K562 (cell line): ENCODE results near the gene SNPH. TPM values are rescaled to one million over a fixed set of nuclear protein-coding genes. Genes with fewer than 3 reads are reported as not detected.
A peak's percentile ranks its signal among the peaks of the same experiment; 100 is the strongest.

Source experiments
- CCNT2 ChIP-seq: IDR thresholded peaks from 2 replicates; pipeline ENCODE4 v1.6.1; 2011; ENCODE audit warnings: borderline replicate concordance, low read depth, mild to moderate bottlenecking, moderate library complexity, mixed read lengths, low read length; ENCODE audit not compliant: insufficient read length; ENCODE audit errors: extremely low read depth
- DPF2 ChIP-seq: fragments of 450-650 bp; IDR thresholded peaks from 2 replicates; pipeline ENCODE4 v1.6.1; 2016
- FOS ChIP-seq: IDR thresholded peaks from 3 replicates; pipeline ENCODE4 v1.6.1; 2011; ENCODE audit not compliant: insufficient read length; ENCODE audit errors: extremely low read depth
- HDAC1 ChIP-seq, 2 experiments: fragments of 450-650 bp; IDR thresholded peaks; 2 replicates each; pipeline ENCODE4 v1.6.1; 2016 to 2017; ENCODE audit warnings: inconsistent platforms in 1 of 2, mild to moderate bottlenecking in 1 of 2, moderate library complexity in 1 of 2
- HMG20B ChIP-seq: fragments of 250-450 bp; sonication (Bioruptor Pico); IDR thresholded peaks from 2 replicates; pipeline ENCODE4 v1.5.0; 2021; ENCODE audit warnings: mild to moderate bottlenecking
- JUND ChIP-seq, 2 experiments: IDR thresholded peaks; 2 replicates in 1 of 2; 3 replicates in 1 of 2; pipeline ENCODE4 v1.6.1; 2011; ENCODE audit warnings: borderline replicate concordance in 2 of 2, low read depth in 2 of 2, low read length in 2 of 2, improper control_type of control experiment in 1 of 2, missing biosample characterization in 1 of 2, missing genetic modification characterization in 1 of 2, missing genetic modification reagents in 1 of 2
- MAZ ChIP-seq, 2 experiments: fragments of 450-650 bp in 1 of 2; sonication (generic) in 1 of 2; formaldehyde crosslinking; IDR thresholded peaks in 1 of 2; conservative IDR thresholded peaks in 1 of 2; 2 replicates each; pipeline versions ENCODE4 v1.4.0 to v1.5.0; 2020; ENCODE audit warnings: mild to moderate bottlenecking in 1 of 2, missing genetic modification reagents in 1 of 2
- MYC ChIP-seq, 2 experiments: fragments of 250-450 bp in 1 of 2; sonication (Bioruptor Pico) in 1 of 2; IDR thresholded peaks; 2 replicates each; pipeline versions ENCODE4 v1.5.1 to v1.6.1; 2012 to 2021; ENCODE audit warnings: low read depth in 2 of 2, borderline replicate concordance in 1 of 2, improper control_type of control experiment in 1 of 2, low read length in 1 of 2, mild to moderate bottlenecking in 1 of 2, moderate library complexity in 1 of 2
- POLR2G ChIP-seq: fragments of 200-400 bp; formaldehyde crosslinking; IDR thresholded peaks from 2 replicates; pipeline ENCODE4 v1.6.1; 2017; ENCODE audit warnings: low read depth, mild to moderate bottlenecking, antibody characterized with exemption, low read length, moderate library complexity
- TEAD1 ChIP-seq, 2 experiments: fragments of 450-650 bp in 1 of 2; sonication (generic) in 1 of 2; formaldehyde crosslinking; IDR thresholded peaks; 2 replicates each; pipeline versions ENCODE4 v1.4.0 to v1.8.0; 2020 to 2022; ENCODE audit warnings: mild to moderate bottlenecking in 2 of 2, missing genetic modification reagents in 1 of 2
- TFAP4 ChIP-seq: sonication (generic); formaldehyde crosslinking; IDR thresholded peaks from 2 replicates; pipeline ENCODE4 v1.8.0; 2022; ENCODE audit warnings: missing genetic modification reagents, mild to moderate bottlenecking, moderate library complexity, borderline replicate concordance
- UBTF ChIP-seq, 2 experiments: IDR thresholded peaks; 2 replicates each; pipeline ENCODE4 v1.6.1; 2012; ENCODE audit warnings: improper control_type of control experiment in 2 of 2, low read depth in 2 of 2, low read length in 2 of 2, borderline replicate concordance in 1 of 2
- ZBTB17 ChIP-seq: fragments of 450-650 bp; formaldehyde crosslinking; IDR thresholded peaks from 2 replicates; pipeline ENCODE4 v1.4.0; 2020; ENCODE audit warnings: mild to moderate bottlenecking
- polyA plus RNA-seq, 8 experiments: library from polyadenylated mRNA; depleted of rRNA in 4 of 8; stranded (reverse) in 5 of 8; unstranded in 3 of 8; fragments of >200 nt; fragmentation: Nextera tagmentation in 2 of 8; fragmentation: Illumina TruSeq in 1 of 8; extraction: Ambion mirVana in 2 of 8; extraction: Trizol in 1 of 8; gene quantifications; 2 replicates each; pipeline versions ENCODE4 v1.2.1 to v1.2.3, GENCODE V29; 2011 to 2014; ENCODE audit warnings: inconsistent platforms in 1 of 8, missing spikeins in 1 of 8
- total RNA-seq, 7 experiments: library from RNA; depleted of rRNA in 6 of 7; stranded (reverse); fragments of >200 nt in 6 of 7; fragmentation: Illumina TruSeq in 2 of 7; extraction: Trizol in 2 of 7; gene quantifications; 2 replicates each; pipeline versions ENCODE4 v1.2.1 to v1.2.3, GENCODE V29; 2011 to 2021; ENCODE audit warnings: low replicate concordance in 1 of 7
- TF ChIP-seq, protein P1 (sequence below), 2 experiments: fragments of 450-650 bp; conservative IDR thresholded peaks; 2 replicates each; pipeline ENCODE4 v1.6.1; 2017; ENCODE audit warnings: mild to moderate bottlenecking in 2 of 2, moderate library complexity in 2 of 2
- TF ChIP-seq, protein P2 (sequence below), 2 experiments: fragments of 450-650 bp in 1 of 2; sonication (generic) in 1 of 2; formaldehyde crosslinking in 1 of 2; IDR thresholded peaks in 1 of 2; conservative IDR thresholded peaks in 1 of 2; 2 replicates each; pipeline versions ENCODE4 v1.6.1 to v1.8.1; 2016 to 2023; ENCODE audit warnings: mild to moderate bottlenecking in 2 of 2, moderate library complexity in 2 of 2, inconsistent platforms in 1 of 2, missing genetic modification reagents in 1 of 2
- TF ChIP-seq, protein P3 (sequence below): sonication (generic); formaldehyde crosslinking; IDR thresholded peaks from 2 replicates; pipeline ENCODE4 v1.8.0; 2022; ENCODE audit warnings: mild to moderate bottlenecking, missing genetic modification reagents

The SNPH gene
- total and polyA plus RNA-seq, 9 of the 15 experiments (the other 6 are each of a cell fraction or from before 2014, with no cell fraction given) = 0.03 to 4.2 (median 1.4) TPM

DNA sequence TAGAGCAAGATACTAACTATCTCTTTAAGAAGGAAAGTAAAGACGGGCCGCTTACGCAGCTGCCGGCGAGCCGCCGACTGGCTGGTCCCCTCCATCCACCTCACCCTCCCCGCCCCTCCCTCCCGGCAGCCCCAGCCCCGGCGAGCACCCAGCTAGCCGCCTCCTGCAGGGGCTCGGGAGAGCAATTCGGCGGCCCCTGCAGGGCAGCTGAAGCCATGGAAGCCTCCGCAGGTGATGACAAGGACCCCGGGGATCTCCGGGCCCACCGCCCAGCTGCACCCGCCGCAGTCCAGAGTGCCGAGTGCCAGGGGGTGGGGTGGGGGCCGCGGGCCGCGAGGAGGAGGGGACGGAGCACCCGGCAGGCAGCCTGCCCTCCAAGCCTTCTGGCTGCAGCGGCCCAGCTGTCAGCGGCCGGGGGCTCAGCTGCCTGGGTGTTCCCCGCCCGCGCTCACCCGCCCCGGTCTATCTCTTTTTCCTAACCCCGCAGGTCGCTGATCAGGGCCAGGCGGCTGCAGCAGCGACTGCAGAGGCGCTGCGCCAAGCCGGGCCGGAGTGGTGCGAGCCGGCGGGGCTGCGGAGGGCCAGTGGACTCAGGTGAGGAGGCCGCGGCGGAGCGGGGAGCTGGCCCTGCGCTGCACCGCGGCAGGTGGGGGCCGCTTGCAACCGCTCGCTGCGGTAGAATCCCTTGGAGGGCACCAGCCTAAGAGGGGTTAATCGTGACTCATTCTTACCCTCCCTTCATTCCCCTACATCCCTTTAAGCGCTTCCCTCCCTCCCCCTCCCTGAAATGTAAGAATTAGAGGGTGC, at the start of gene SNPH (continued):
- TF ChIP-seq MYC (IDR thresholded peaks at IDR 0.05; ENCODE audit: low read depth, low read length) (0 out of 2 replicates have a peak, but pooled peaks have one; percentile 10), MYC (CRISPR knock-in tag; IDR thresholded peaks at IDR 0.05; ENCODE audit: borderline replicate concordance, low read depth) (no peak), TFAP4 (CRISPR knock-in tag) (peak; percentile 59), CCNT2 (peak; percentile 24), DPF2 (peak; percentile 29; the same call in 1 of the 2 replicates), FOS (peak; percentile 29), UBTF (IDR thresholded peaks at IDR 0.05; ENCODE audit: borderline replicate concordance in 1 of 2, low read depth in 2 of 2, low read length in 2 of 2) (peak; percentile 51 to 87; a peak in 1 of 4 replicates), ZBTB17 (CRISPR knock-in tag) (no peak), TEAD1 (CRISPR knock-in tag; IDR thresholded peaks at IDR 0.05) (no peak; a peak in 1 of 4 replicates), JUND (IDR thresholded peaks at IDR 0.05; ENCODE audit: borderline replicate concordance, low read depth, low read length) (peak; percentile 92), JUND (tag; IDR thresholded peaks at IDR 0.05; ENCODE audit: borderline replicate concordance, low read depth, low read length) (peak; percentile 86; the same call in 2 of the 3 replicates), HMG20B (CRISPR knock-in tag) (no peak), MAZ (CRISPR knock-in tag; conservative IDR thresholded peaks at IDR 0.05 in 1 of 2, IDR thresholded peaks at IDR 0.05 in 1 of 2) (peak; percentile 37 to 46; a peak in 2 of 4 replicates), POLR2G (peak; percentile 40; the same call in 1 of the 2 replicates), HDAC1 (IDR thresholded peaks at IDR 0.05) (0 out of 4 replicates have a peak, but pooled peaks of 1 of the 2 experiments have one; percentile 22)
- TF ChIP-seq, protein P1, sequence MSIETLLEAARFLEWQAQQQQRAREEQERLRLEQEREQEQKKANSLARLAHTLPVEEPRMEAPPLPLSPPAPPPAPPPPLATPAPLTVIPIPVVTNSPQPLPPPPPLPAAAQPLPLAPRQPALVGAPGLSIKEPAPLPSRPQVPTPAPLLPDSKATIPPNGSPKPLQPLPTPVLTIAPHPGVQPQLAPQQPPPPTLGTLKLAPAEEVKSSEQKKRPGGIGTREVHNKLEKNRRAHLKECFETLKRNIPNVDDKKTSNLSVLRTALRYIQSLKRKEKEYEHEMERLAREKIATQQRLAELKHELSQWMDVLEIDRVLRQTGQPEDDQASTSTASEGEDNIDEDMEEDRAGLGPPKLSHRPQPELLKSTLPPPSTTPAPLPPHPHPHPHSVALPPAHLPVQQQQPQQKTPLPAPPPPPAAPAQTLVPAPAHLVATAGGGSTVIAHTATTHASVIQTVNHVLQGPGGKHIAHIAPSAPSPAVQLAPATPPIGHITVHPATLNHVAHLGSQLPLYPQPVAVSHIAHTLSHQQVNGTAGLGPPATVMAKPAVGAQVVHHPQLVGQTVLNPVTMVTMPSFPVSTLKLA (conservative IDR thresholded peaks at IDR 0.05) = 0 out of 4 replicates have a peak, but pooled peaks of 1 of the 2 experiments have one; percentile 31
- TF ChIP-seq, protein P2, sequence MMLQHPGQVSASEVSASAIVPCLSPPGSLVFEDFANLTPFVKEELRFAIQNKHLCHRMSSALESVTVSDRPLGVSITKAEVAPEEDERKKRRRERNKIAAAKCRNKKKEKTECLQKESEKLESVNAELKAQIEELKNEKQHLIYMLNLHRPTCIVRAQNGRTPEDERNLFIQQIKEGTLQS (IDR thresholded peaks at IDR 0.05) = peak; percentile 83
- TF ChIP-seq, protein P2 (CRISPR knock-in tag; conservative IDR thresholded peaks at IDR 0.05) = no peak
- TF ChIP-seq, protein P3, sequence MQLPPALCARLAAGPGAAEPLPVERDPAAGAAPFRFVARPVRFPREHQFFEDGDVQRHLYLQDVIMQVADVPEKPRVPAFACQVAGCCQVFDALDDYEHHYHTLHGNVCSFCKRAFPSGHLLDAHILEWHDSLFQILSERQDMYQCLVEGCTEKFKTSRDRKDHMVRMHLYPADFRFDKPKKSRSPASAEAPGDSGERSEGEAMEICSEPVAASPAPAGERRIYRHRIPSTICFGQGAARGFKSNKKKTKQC (CRISPR knock-in tag) = no peak
